OCI-LY7 (cell line): Measurements from ENCODE around the gene SLC25A26. TPM values are rescaled to one million over a fixed set of nuclear protein-coding genes. Genes with fewer than 3 reads are reported as not detected.

ENCODE experiments used
- Bru-seq: library from RNA; stranded (reverse); fragments of 400-500 nt; gene quantifications from one replicate; lab custom pipeline; 2021; lab: Mats Ljungman, UMichigan
- BruChase-seq, 2 experiments: library from RNA; stranded (reverse); fragments of 400-500 nt; gene quantifications; one replicate each; lab custom pipeline; 2021; lab: Mats Ljungman, UMichigan
- BruUV-seq: library from RNA; stranded (reverse); fragments of 400-500 nt; replicated peaks from 2 replicates; lab custom pipeline; 2021; lab: Mats Ljungman, UMichigan
- CTCF ChIA-PET: fragments of 300-600 bp; sonication (Branson Sonifier 250); formaldehyde crosslinking; loops from one replicate; lab custom pipeline; 2022; ENCODE audit warnings: antibody characterized with exemption; ENCODE audit not compliant: unreplicated experiment; lab: Charles Lee
- POLR2A ChIA-PET: fragments of 300-600 bp; sonication (Branson Sonifier 250); formaldehyde crosslinking; loops from one replicate; lab custom pipeline; 2022; ENCODE audit warnings: antibody characterized with exemption; lab: Charles Lee
- DNase-seq: peaks from one replicate; pipeline ENCODE4 v3.0.0-alpha.2; 2015; ENCODE audit warnings: low spot score
- H2AFZ ChIP-seq: fragments of 200-600 bp; sonication (generic), shearing (Covaris generic); 2 replicates; pipeline ENCODE4 v1.6.1; 2014; ENCODE audit warnings: mild to moderate bottlenecking, antibody characterized with exemption, low read length, moderate library complexity
- H3K27ac ChIP-seq: fragments of 200-600 bp; sonication (generic); 2 replicates; pipeline ENCODE4 v1.5.1; 2014; ENCODE audit warnings: mixed run types, low read depth, mild to moderate bottlenecking, moderate library complexity, low read length, inconsistent platforms; ENCODE audit not compliant: poor library complexity, severe bottlenecking
- H3K36me3 ChIP-seq: fragments of 200-600 bp; sonication (generic); 2 replicates; pipeline ENCODE4 v1.6.1; 2014; ENCODE audit warnings: mild to moderate bottlenecking, antibody characterized with exemption, low read length, moderate library complexity, mixed read lengths; ENCODE audit not compliant: insufficient read depth
- H3K4me1 ChIP-seq: fragments of 200-600 bp; sonication (generic); 2 replicates; pipeline ENCODE4 v1.5.1; 2014; ENCODE audit warnings: mild to moderate bottlenecking, low read length; ENCODE audit not compliant: insufficient read depth, poor library complexity, severe bottlenecking
- H3K4me2 ChIP-seq: fragments of 200-600 bp; sonication (generic); 2 replicates; pipeline ENCODE4 v1.6.1; 2014; ENCODE audit warnings: mild to moderate bottlenecking, low read length
- H3K4me3 ChIP-seq: fragments of 200-600 bp; sonication (generic); 2 replicates; pipeline ENCODE4 v1.5.1; 2014; ENCODE audit warnings: mild to moderate bottlenecking, low read depth, low read length; ENCODE audit not compliant: poor library complexity, severe bottlenecking
- H3K79me2 ChIP-seq: fragments of 200-600 bp; sonication (generic); 2 replicates; pipeline ENCODE4 v1.6.1; 2016; ENCODE audit warnings: low read depth, mild to moderate bottlenecking, low read length, moderate library complexity, mixed read lengths; ENCODE audit not compliant: insufficient read depth
- H3K9me2 ChIP-seq: fragments of 200-600 bp; sonication (generic); 2 replicates; pipeline ENCODE4 v1.6.1; 2016; ENCODE audit warnings: mild to moderate bottlenecking, low read length, mixed read lengths; ENCODE audit not compliant: insufficient read depth
- H3K9me3 ChIP-seq: fragments of 200-600 bp; sonication (generic); 2 replicates; pipeline ENCODE4 v1.6.1; 2014; ENCODE audit warnings: mild to moderate bottlenecking, mixed run types, low read length, mixed read lengths
- H4K20me1 ChIP-seq: fragments of 200-600 bp; sonication (generic); 2 replicates; pipeline ENCODE4 v1.6.1; 2014; ENCODE audit warnings: mild to moderate bottlenecking, antibody characterized with exemption, low read length, moderate library complexity, mixed read lengths; ENCODE audit not compliant: insufficient read depth
- EZH2phosphoT487 ChIP-seq: fragments of 200-600 bp; sonication (generic); IDR thresholded peaks from 2 replicates; pipeline ENCODE4 v1.6.1; 2018; ENCODE audit warnings: low read depth, borderline replicate concordance, mild to moderate bottlenecking, mixed run types, antibody characterized with exemption, low read length, moderate library complexity, mixed read lengths
- intact Hi-C: fragments of 100-400 bp; cut with micrococcal nuclease; formaldehyde crosslinking; loops from one replicate; pipeline ENCODE4 v1.10.0; 2022; ENCODE audit not compliant: unreplicated experiment
- long read RNA-seq: library from polyadenylated mRNA; stranded (forward); transcript quantifications from one replicate; pipeline ENCODE4 v2.0.0, GENCODE V29; 2022
- total RNA-seq, 2 experiments: library from RNA; depleted of rRNA in 1 of 2; stranded (reverse); fragments of >200 nt in 1 of 2; shearing (Covaris generic) in 1 of 2; gene quantifications; 2 replicates each; pipeline ENCODE4 v1.2.3, GENCODE V29; 2014 to 2022
- TF ChIP-seq, protein P1 (sequence below): fragments of 200-600 bp; sonication (generic); conservative IDR thresholded peaks from 2 replicates; pipeline ENCODE4 v1.5.1; 2014; ENCODE audit warnings: mild to moderate bottlenecking, antibody characterized with exemption, low read length, moderate library complexity, mixed read lengths

The SLC25A26 gene, protein sequence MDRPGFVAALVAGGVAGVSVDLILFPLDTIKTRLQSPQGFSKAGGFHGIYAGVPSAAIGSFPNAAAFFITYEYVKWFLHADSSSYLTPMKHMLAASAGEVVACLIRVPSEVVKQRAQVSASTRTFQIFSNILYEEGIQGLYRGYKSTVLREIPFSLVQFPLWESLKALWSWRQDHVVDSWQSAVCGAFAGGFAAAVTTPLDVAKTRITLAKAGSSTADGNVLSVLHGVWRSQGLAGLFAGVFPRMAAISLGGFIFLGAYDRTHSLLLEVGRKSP
- total RNA-seq (2014; rRNA removed; shearing (Covaris generic)) (9.8 and 13.1 TPM in 2 replicates), total RNA-seq (2022) (12.9 and 14.2 TPM in 2 replicates), Bru-seq, nascent RNA (percentile 66 among the genes with signal in this experiment), BruChase-seq, experiment 1, labeled RNA remaining after a 6-hour chase (percentile 53 among the genes with signal in this experiment), BruChase-seq, experiment 2, labeled RNA remaining after a 2-hour chase (percentile 54 among the genes with signal in this experiment)
- long read RNA-seq, transcript SLC25A26-201 (9 exons, 1,023 nt) = major isoform, 6 of 27 reads
- long read RNA-seq, partial matches to known transcripts = 14 of 27 reads
- long read RNA-seq, other reads (novel, unspliced or antisense) = 7 of 27 reads

DNA sequence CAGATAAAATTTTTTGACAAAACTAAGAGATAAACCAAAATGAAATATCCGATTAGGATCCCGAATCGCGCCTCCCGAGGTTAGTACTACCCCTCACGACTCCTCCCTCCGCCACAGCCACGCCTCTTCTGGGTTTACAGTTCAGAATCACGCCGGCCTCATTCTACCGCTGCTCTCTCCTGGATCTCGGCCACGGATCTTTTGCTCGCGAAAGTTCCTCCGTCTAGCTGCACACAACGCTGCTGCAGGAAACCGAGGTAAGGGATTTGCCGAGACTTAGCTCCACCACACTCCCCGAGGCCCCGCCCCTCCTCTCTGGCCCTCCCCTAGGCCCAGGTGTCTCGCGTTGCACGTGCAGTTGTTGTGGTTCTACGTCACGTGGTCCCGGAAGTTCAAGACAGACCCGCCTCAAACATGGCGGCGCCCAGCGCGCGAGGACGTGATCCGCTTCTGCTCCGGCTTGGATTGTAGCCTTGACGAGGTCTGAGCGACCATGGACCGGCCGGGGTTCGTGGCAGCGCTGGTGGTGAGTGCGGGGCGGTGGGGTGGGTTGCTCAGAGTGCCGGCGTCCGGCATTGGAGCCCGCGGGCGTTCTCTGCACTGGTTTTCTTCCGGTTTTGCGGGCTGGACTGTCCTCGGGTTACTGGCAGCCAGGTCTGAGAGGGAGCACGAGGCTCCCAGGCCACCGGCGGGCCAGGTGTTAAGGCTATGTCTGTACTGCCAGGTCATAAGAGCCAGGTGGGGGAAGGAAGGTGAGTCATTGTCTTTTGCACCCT is at the start of gene SLC25A26:
Gene SLC25A26 (plus strand): TSS at position 400 of the 776 bp plus-strand sequence. CDS start 94 bp downstream, at position 494.
- ChIA-PET POLR2A (interaction anchor here (0.7 to 1.4 kb wide), 2 partner anchors 10 to 19 kb away, joined by 3 to 5 read pairs; no protein-coding TSS in a partner anchor), CTCF (interaction anchor here (0.6 to 1.3 kb wide), 3 partner anchors 15 to 19 kb away, joined by 3 to 4 read pairs (median 3); no protein-coding TSS in a partner anchor)
- no peaks in the 10 kb centered on the region for H4K20me1 ChIP-seq
- peak; percentile 96 for DNase-seq
- peaks cover 8% of the 10 kb centered on the region; the same call in 1 of the 2 replicates for H3K79me2 ChIP-seq
- H3K27ac ChIP-seq = peak within 1 kb of the TSS; percentile 6
- TF ChIP-seq, protein P1, sequence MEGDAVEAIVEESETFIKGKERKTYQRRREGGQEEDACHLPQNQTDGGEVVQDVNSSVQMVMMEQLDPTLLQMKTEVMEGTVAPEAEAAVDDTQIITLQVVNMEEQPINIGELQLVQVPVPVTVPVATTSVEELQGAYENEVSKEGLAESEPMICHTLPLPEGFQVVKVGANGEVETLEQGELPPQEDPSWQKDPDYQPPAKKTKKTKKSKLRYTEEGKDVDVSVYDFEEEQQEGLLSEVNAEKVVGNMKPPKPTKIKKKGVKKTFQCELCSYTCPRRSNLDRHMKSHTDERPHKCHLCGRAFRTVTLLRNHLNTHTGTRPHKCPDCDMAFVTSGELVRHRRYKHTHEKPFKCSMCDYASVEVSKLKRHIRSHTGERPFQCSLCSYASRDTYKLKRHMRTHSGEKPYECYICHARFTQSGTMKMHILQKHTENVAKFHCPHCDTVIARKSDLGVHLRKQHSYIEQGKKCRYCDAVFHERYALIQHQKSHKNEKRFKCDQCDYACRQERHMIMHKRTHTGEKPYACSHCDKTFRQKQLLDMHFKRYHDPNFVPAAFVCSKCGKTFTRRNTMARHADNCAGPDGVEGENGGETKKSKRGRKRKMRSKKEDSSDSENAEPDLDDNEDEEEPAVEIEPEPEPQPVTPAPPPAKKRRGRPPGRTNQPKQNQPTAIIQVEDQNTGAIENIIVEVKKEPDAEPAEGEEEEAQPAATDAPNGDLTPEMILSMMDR = no peak
- no peak for TF ChIP-seq EZH2phosphoT487
- no TSS peak for BruUV-seq
- H3K9me3 ChIP-seq = no peaks in the 10 kb centered on the region
- intact Hi-C loops = no loop called here
- peaks cover 8% of the 10 kb centered on the region for H3K4me1 ChIP-seq
- no peaks in the 10 kb centered on the region for H3K9me2 ChIP-seq
- H3K4me2 ChIP-seq = peak within 1 kb of the TSS; percentile 89
- peak within 1 kb of the TSS; percentile 91 for H3K4me3 ChIP-seq
- H3K36me3 ChIP-seq = peaks cover 13% of the 10 kb centered on the region
- H2AFZ ChIP-seq = peak within 1 kb of the TSS; percentile 91

DNA sequence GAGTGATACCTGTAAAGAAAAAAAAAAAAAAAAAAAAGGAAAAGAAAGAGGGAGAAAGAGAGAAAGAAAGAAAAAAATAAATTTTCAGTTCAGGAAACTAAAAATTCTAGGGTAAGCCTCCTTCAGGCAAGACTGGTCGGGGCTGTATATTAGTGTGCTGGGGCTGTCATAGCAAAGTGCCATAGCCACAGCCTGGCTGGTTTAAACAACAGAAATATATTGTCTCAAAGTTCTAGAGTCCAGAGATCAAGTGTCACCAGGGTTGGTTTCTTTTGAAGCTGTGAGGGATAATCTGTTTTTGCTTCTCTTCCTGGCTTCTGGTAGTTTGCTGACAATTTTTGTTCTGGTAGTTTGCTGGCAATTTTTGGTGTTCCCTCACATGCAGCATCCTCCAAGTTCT is 48.4 kb upstream of the SLC25A26 start:
- CTCF ChIA-PET = no interaction called here
- no peaks in the 10 kb centered on the region for H3K36me3 ChIP-seq
- no peak overlapping the region for H2AFZ ChIP-seq
- H3K27ac ChIP-seq = no peak overlapping the region
- H3K9me3 ChIP-seq = no peaks in the 10 kb centered on the region
- no TSS peak for BruUV-seq
- no peaks in the 10 kb centered on the region for H3K4me1 ChIP-seq
- POLR2A ChIA-PET = interaction anchor here (0.5 kb wide), 1 partner anchor 64 kb away, joined by 3 read pairs; no protein-coding TSS in a partner anchor
- intact Hi-C loops = no loop called here
- H3K4me3 ChIP-seq = no peak overlapping the region
- no peaks in the 10 kb centered on the region for H3K79me2 ChIP-seq
- DNase-seq = no peak
- H4K20me1 ChIP-seq = no peaks in the 10 kb centered on the region
- H3K4me2 ChIP-seq = no peak overlapping the region
- H3K9me2 ChIP-seq = no peaks in the 10 kb centered on the region
- TF ChIP-seq, protein P1 = no peak
- no peak for TF ChIP-seq EZH2phosphoT487
